IMR-90 (cell line): ENCODE measurements around the gene ERVFRD-1. TPM values are rescaled to one million over a fixed set of nuclear protein-coding genes. Genes with fewer than 3 reads are reported as not detected.

Experiments
- ATAC-seq: fragments of 200-7000 bp; cut with Tn5 transposase; 2 replicates; pipeline ENCODE4 v1.9.1; 2020; ENCODE audit warnings: low read depth, mild to moderate bottlenecking, moderate library complexity
- BruUV-seq: library from RNA; stranded (reverse); fragments of 400-500 nt; replicated peaks from 2 replicates; lab custom pipeline; 2021; lab: Mats Ljungman, UMichigan
- CTCF ChIA-PET: fragments of 300-600 bp; formaldehyde crosslinking; extraction: SDS; loops from one replicate; lab custom pipeline; 2021; ENCODE audit warnings: antibody characterized with exemption; lab: Yijun Ruan, JAX
- POLR2A ChIA-PET: fragments of 300-600 bp; sonication (Branson Sonifier 250); formaldehyde crosslinking; loops from one replicate; lab custom pipeline; 2022; ENCODE audit warnings: antibody characterized with exemption; ENCODE audit not compliant: unreplicated experiment; lab: Charles Lee
- DNase-seq: peaks from one replicate; pipeline ENCODE4 v3.0.0; 2013
- H2AFZ ChIP-seq: replicated peaks from 2 replicates; pipeline ENCODE3; 2013; ENCODE audit warnings: low read length, mild to moderate bottlenecking; ENCODE audit not compliant: poor library complexity
- H2AK5ac ChIP-seq: 2 replicates; pipeline ENCODE4 v1.6.1; 2013; ENCODE audit warnings: low read depth, low read length, inconsistent platforms
- H2AK9ac ChIP-seq: replicated peaks from 2 replicates; pipeline ENCODE3; 2013; ENCODE audit warnings: mild to moderate bottlenecking, low read depth, low read length, moderate library complexity; ENCODE audit not compliant: poor library complexity
- H2BK120ac ChIP-seq: 2 replicates; pipeline ENCODE4 v1.6.1; 2013; ENCODE audit warnings: low read depth, low read length, inconsistent platforms
- H2BK15ac ChIP-seq: 3 replicates; pipeline ENCODE4 v1.6.1; 2013; ENCODE audit warnings: low read depth, low read length, inconsistent platforms
- H2BK20ac ChIP-seq: 2 replicates; pipeline ENCODE4 v1.6.1; 2013; ENCODE audit warnings: low read depth, mild to moderate bottlenecking, inconsistent platforms, low read length, moderate library complexity
- H2BK5ac ChIP-seq: 2 replicates; pipeline ENCODE4 v1.6.1; 2013; ENCODE audit warnings: mild to moderate bottlenecking, low read depth, low read length, inconsistent platforms; ENCODE audit not compliant: poor library complexity, severe bottlenecking
- H3K14ac ChIP-seq: replicated peaks from 2 replicates; pipeline ENCODE4 v1.6.1; 2013; ENCODE audit warnings: low read depth, low read length, inconsistent platforms
- H3K18ac ChIP-seq: 2 replicates; pipeline ENCODE4 v1.6.1; 2013; ENCODE audit warnings: low read depth, low read length, control low read depth
- H3K23ac ChIP-seq: 2 replicates; pipeline ENCODE4 v1.6.1; 2013; ENCODE audit warnings: low read depth, low read length, inconsistent platforms
- H3K27ac ChIP-seq: 2 replicates; pipeline ENCODE4 v1.5.1; 2013; ENCODE audit warnings: mild to moderate bottlenecking, control low read depth, low read length; ENCODE audit not compliant: insufficient read depth
- H3K27me3 ChIP-seq: 2 replicates; pipeline ENCODE4 v1.6.1; 2013; ENCODE audit warnings: low read length; ENCODE audit not compliant: control insufficient read depth, insufficient read depth
- H3K36me3 ChIP-seq: 2 replicates; pipeline ENCODE4 v1.6.1; 2013; ENCODE audit warnings: low read length, mixed read lengths; ENCODE audit not compliant: control insufficient read depth, insufficient read depth
- H3K4ac ChIP-seq: 2 replicates; pipeline ENCODE4 v1.6.1; 2013; ENCODE audit warnings: low read depth, low read length, inconsistent platforms
- H3K4me1 ChIP-seq: 2 replicates; pipeline ENCODE4 v1.6.1; 2013; ENCODE audit warnings: low read length, mixed read lengths; ENCODE audit not compliant: control insufficient read depth, insufficient read depth
- H3K4me2 ChIP-seq: 2 replicates; pipeline ENCODE4 v1.6.1; 2013; ENCODE audit warnings: low read depth, mild to moderate bottlenecking, control low read depth, low read length, moderate library complexity
- H3K4me3 ChIP-seq: 2 replicates; pipeline ENCODE4 v1.5.1; 2013; ENCODE audit warnings: low read depth, mild to moderate bottlenecking, control low read depth, low read length, moderate library complexity; ENCODE audit not compliant: insufficient read depth
- H3K56ac ChIP-seq: 2 replicates; pipeline ENCODE4 v1.6.1; 2013; ENCODE audit warnings: low read length, inconsistent platforms; ENCODE audit not compliant: insufficient read depth; ENCODE audit errors: extremely low read depth
- H3K79me1 ChIP-seq, 2 experiments: 2 replicates each; pipeline ENCODE4 v1.6.1; 2013; ENCODE audit warnings: low read length in 2 of 2, inconsistent platforms in 1 of 2, low read depth in 1 of 2
- H3K9ac ChIP-seq: 2 replicates; pipeline ENCODE4 v1.6.1; 2013; ENCODE audit warnings: low read depth, low read length, control low read depth
- H3K9me1 ChIP-seq: 2 replicates; pipeline ENCODE4 v1.6.1; 2013; ENCODE audit warnings: low read length, inconsistent platforms; ENCODE audit not compliant: insufficient read depth
- H3K9me3 ChIP-seq: 2 replicates; pipeline ENCODE4 v1.6.1; 2013; ENCODE audit warnings: low read length; ENCODE audit not compliant: control insufficient read depth, insufficient read depth
- H4K20me1 ChIP-seq: 2 replicates; pipeline ENCODE4 v1.6.1; 2013; ENCODE audit warnings: low read length, inconsistent platforms; ENCODE audit not compliant: insufficient read depth
- H4K5ac ChIP-seq: 2 replicates; pipeline ENCODE4 v1.6.1; 2013; ENCODE audit warnings: mild to moderate bottlenecking, low read depth, low read length, control low read depth
- H4K8ac ChIP-seq, 2 experiments: 2 replicates each; pipeline ENCODE4 v1.6.1; 2013; ENCODE audit warnings: low read depth in 2 of 2, low read length in 2 of 2, control low read depth in 1 of 2, inconsistent platforms in 1 of 2
- H4K91ac ChIP-seq: 2 replicates; pipeline ENCODE4 v1.6.1; 2013; ENCODE audit warnings: low read depth, low read length, inconsistent platforms; ENCODE audit not compliant: insufficient read depth
- MXI1 ChIP-seq: IDR thresholded peaks from 2 replicates; pipeline ENCODE4 v1.6.1; 2012; ENCODE audit warnings: low read depth, mild to moderate bottlenecking, low read length, moderate library complexity, borderline replicate concordance
- POLR2A ChIP-seq: IDR thresholded peaks from 2 replicates; pipeline ENCODE4 v1.6.1; 2012; ENCODE audit warnings: mild to moderate bottlenecking, low read depth, low read length
- WGBS, 2 experiments: methylation state at CpG; one replicate each; pipeline versions ENCODE4 v1.1.5 to v1.1.7; 2013; ENCODE audit warnings: missing lambda C conversion rate in 2 of 2; ENCODE audit not compliant: insufficient read length in 1 of 2; ENCODE audit errors: extremely low coverage in 2 of 2; 5-methylcytosine and 5-hydroxymethylcytosine counted together
- dilution Hi-C: fragments of 300-500 bp; cut with HindIII; formaldehyde crosslinking; loops from one replicate; pipeline ENCODE4 v1.14.3; 2018; ENCODE audit warnings: low sequenced_read_pairs; ENCODE audit not compliant: unreplicated experiment
- in situ Hi-C: fragments of 300-500 bp; cut with MboI; formaldehyde crosslinking; loops from 3 replicates; pipeline ENCODE4 v1.14.3; 2019; ENCODE audit warnings: low sequenced_read_pairs, inconsistent platforms, mixed read lengths
- intact Hi-C: fragments of 100-400 bp; cut with micrococcal nuclease; formaldehyde crosslinking; loops from 2 replicates; pipeline ENCODE4 v1.10.0; 2022
- polyA plus RNA-seq, 3 experiments: library from polyadenylated mRNA; depleted of rRNA; stranded (reverse); fragments of >200 nt; gene quantifications; 2 replicates each; pipeline ENCODE4 v1.2.3, GENCODE V29; 2012; ENCODE audit warnings: low replicate concordance in 1 of 3
- total RNA-seq: library from RNA; depleted of rRNA; stranded (reverse); fragments of >200 nt; gene quantifications from 2 replicates; pipeline ENCODE4 v1.2.3, GENCODE V29; 2012
- TF ChIP-seq, protein P1 (sequence below): fragments of 150-350 bp; IDR thresholded peaks from 2 replicates; pipeline ENCODE4 v1.6.1; 2016; ENCODE audit warnings: low read depth, mild to moderate bottlenecking, low read length, moderate library complexity, borderline replicate concordance

Gene ERVFRD-1
- total and polyA plus RNA-seq, 2 of the 4 experiments (the other 2 are of a cell fraction) = not detected

DNA sequence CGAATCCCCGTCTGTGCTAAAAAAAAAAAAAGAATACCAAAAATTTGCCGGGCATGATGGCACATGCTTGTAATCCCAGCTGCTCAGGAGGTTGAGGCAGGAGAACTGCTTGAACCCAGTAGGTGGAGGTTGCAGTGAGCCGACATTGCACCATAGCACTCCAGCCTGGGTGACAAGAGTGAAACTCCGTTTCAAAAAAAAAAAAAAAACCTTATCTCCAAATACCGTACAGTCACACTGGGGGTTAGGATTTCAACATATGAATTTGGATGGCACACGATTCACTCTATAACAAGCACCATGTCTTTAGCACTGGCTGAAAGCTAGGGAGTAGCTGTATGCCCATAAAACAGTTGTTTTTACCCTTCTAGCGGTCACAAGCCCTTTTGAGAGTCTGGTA lies 14.0 kb downstream of the ERVFRD-1 start:
- Histone ChIP-seq H2AK9ac (no peak overlapping the region), H3K4me2 (no peak overlapping the region), H3K4me3 (no peak overlapping the region), H4K20me1 (peaks cover 27% of the 10 kb centered on the region; the same call in 1 of the 2 replicates), H2AFZ (no peak overlapping the region), H2BK5ac (no peak overlapping the region), H3K4me1 (peaks cover 3% of the 10 kb centered on the region; the same call in 1 of the 2 replicates), H2BK20ac (no peak overlapping the region), H3K23ac (no peak overlapping the region), H2BK15ac (no peak overlapping the region), H3K27me3 (no peaks in the 10 kb centered on the region), H3K14ac (no peak overlapping the region), H3K79me1 (peaks cover 18 to 48% of the 10 kb centered on the region in 2 experiments), H4K8ac (no peak overlapping the region), H3K56ac (no peak overlapping the region), H3K9me1 (no peaks in the 10 kb centered on the region), H3K27ac (no peak overlapping the region), H2BK120ac (no peak overlapping the region), H3K4ac (no peak overlapping the region), H3K18ac (no peak overlapping the region), H4K91ac (no peak overlapping the region), H4K5ac (no peak overlapping the region), H3K9me3 (peaks cover 3% of the 10 kb centered on the region; the same call in 1 of the 2 replicates), H3K9ac (no peak overlapping the region), H2AK5ac (no peak overlapping the region), H3K36me3 (no peaks in the 10 kb centered on the region; the same call in 1 of the 2 replicates)
- ATAC-seq (no peak), DNase-seq (no peak)
- no CpG with 5 or more reads among the region's 8 CpGs for WGBS, 2 experiments
- intact Hi-C loops = no loop called here
- BruUV-seq = no TSS peak
- TF ChIP-seq POLR2A (no peak), MXI1 (no peak)
- TF ChIP-seq, protein P1, sequence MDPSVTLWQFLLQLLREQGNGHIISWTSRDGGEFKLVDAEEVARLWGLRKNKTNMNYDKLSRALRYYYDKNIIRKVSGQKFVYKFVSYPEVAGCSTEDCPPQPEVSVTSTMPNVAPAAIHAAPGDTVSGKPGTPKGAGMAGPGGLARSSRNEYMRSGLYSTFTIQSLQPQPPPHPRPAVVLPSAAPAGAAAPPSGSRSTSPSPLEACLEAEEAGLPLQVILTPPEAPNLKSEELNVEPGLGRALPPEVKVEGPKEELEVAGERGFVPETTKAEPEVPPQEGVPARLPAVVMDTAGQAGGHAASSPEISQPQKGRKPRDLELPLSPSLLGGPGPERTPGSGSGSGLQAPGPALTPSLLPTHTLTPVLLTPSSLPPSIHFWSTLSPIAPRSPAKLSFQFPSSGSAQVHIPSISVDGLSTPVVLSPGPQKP = no peak
- ChIA-PET CTCF (interaction anchor here (0.6 kb wide), 1 partner anchor 135 kb away, joined by 3 read pairs; no protein-coding TSS in a partner anchor), POLR2A (no interaction called here)
- in situ Hi-C loops = no loop called here
- dilution Hi-C loops = no loop called here
